ENCODE measurements around the gene CDC23. TPM values are rescaled to one million over a fixed set of nuclear protein-coding genes. Genes with fewer than 3 reads are reported as not detected.
A peak's percentile ranks its signal among the peaks of the same experiment; 100 is the strongest.

Gene CDC23
- total RNA-seq, 3 donors from 2014 or later, result 15.0 to 31.3 (median 22.0) TPM

DNA sequence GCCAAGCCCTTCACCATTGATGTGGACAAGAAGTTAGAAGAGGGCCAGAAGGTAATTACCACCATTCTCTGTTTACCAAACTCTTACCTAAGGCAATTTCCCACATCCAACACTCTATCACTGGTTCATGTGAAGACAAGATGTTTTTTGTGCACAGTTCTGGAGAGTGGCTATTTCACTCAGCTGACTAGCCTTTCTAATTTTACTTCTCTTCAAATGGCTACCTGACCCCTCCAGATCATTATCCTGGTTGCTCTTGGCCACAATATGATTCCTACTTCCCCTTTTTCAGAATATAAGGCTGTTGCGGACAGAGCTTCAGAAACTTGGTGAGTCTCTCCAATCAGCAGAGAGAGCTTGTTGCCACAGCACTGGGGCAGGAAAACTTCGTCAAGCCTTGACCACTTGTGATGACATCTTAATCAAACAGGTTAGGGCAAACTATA is 27.1 kb downstream of the CDC23 start:
- H3K4me1 ChIP-seq, result no peaks in the 10 kb centered on the region
- H3K27me3 ChIP-seq, result no peaks in the 10 kb centered on the region
- no peak for DNase-seq (ENCODE audit: low spot score in 2 of 2)
- TF ChIP-seq POLR2AphosphoS5 (IDR thresholded peaks at IDR 0.05), result no peak
- TF ChIP-seq, protein P1, sequence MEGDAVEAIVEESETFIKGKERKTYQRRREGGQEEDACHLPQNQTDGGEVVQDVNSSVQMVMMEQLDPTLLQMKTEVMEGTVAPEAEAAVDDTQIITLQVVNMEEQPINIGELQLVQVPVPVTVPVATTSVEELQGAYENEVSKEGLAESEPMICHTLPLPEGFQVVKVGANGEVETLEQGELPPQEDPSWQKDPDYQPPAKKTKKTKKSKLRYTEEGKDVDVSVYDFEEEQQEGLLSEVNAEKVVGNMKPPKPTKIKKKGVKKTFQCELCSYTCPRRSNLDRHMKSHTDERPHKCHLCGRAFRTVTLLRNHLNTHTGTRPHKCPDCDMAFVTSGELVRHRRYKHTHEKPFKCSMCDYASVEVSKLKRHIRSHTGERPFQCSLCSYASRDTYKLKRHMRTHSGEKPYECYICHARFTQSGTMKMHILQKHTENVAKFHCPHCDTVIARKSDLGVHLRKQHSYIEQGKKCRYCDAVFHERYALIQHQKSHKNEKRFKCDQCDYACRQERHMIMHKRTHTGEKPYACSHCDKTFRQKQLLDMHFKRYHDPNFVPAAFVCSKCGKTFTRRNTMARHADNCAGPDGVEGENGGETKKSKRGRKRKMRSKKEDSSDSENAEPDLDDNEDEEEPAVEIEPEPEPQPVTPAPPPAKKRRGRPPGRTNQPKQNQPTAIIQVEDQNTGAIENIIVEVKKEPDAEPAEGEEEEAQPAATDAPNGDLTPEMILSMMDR (IDR thresholded peaks at IDR 0.05), result no peak
- no peaks in the 10 kb centered on the region for H3K9me3 ChIP-seq
- H3K36me3 ChIP-seq, result peaks cover 9% of the 10 kb centered on the region
- no peak overlapping the region for H3K27ac ChIP-seq
- intact Hi-C loops (cut with DNase I; ENCODE audit: low total_unique reads), result no loop called here
- no peak overlapping the region for H3K4me3 ChIP-seq

- no peaks in the 10 kb centered on the region for H3K27me3 ChIP-seq
- no peaks in the 10 kb centered on the region for H3K36me3 ChIP-seq
- intact Hi-C loops (cut with DNase I; ENCODE audit: low total_unique reads), result no loop called here
- no peaks in the 10 kb centered on the region for H3K9me3 ChIP-seq
- peaks cover 0 to 6% of the 10 kb centered on the region in 2 donors for H3K4me1 ChIP-seq
- no peak for DNase-seq (ENCODE audit: low spot score in 2 of 2)
- H3K27ac ChIP-seq, result no peak overlapping the region
- no peak overlapping the region for H3K4me3 ChIP-seq
- TF ChIP-seq POLR2A (IDR thresholded peaks at IDR 0.05), result no peak
- no peak for TF ChIP-seq POLR2AphosphoS5 (IDR thresholded peaks at IDR 0.05)
- TF ChIP-seq, protein P1 (IDR thresholded peaks at IDR 0.05), result no peak
Observed at GRCh38 chr5:138182808-138183207, 30.3 kb downstream of the CDC23 start.

DNA sequence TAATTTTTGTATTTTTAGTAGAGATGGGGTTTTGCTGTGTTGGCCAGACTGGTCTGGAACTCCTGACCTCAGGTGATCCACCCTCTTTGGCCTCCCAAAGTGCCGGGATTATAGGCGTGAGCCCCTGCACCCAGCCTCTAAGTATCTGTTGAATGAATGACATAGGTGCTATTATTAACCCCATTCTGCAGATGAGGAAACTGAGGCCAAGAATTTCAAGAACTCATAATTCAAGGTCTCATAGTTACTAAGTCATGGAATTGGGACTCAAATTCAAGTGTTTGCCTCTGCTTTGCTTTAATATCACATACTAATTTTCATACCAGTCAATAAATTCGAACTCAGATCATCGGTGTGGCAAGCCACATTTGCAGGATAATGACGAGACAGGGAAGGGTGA is 32.3 kb downstream of the CDC23 start:
- intact Hi-C loops (cut with DNase I; ENCODE audit: low total_unique reads), result no loop called here
- Histone ChIP-seq H3K4me1 (peaks cover 0 to 12% of the 10 kb centered on the region in 2 donors), H3K36me3 (no peaks in the 10 kb centered on the region), H3K27me3 (no peaks in the 10 kb centered on the region), H3K27ac (no peak overlapping the region), H3K9me3 (no peaks in the 10 kb centered on the region), H3K4me3 (no peak overlapping the region)
- TF ChIP-seq POLR2A (IDR thresholded peaks at IDR 0.05) (no peak), POLR2AphosphoS5 (IDR thresholded peaks at IDR 0.05) (no peak)
- TF ChIP-seq, protein P1 (IDR thresholded peaks at IDR 0.05), result no peak
- DNase-seq (ENCODE audit: low spot score in 2 of 2), result no peak

DNA sequence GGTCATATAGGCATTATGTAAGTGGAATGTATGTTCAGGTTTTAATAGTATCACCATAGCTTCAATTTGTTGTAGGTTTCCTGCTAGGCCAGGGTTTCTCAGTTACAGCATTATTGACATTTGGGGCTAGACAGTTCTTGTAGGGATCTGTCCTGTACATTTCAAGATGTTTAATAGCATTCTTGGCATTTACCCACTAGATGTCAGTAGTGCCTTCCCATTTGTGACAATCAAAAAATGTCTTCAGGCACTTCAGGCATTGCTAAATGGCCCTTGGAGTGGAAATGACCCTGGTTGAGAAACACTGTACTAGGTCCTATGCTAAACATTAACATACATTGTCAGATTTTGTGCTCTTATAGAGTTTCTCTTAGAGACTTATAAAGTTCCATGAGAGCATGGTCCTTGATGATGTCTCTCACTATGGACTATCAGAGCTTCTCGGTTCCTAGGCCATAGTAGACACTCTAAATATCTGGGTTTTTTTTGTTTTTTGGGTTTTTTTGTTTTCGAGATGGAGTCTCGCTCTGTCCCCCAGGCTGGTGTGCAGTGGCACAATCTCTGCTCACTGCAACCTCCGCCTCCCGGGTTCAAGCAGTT is 32.8 kb downstream of the CDC23 start:
- TF ChIP-seq, protein P1 (IDR thresholded peaks at IDR 0.05), result no peak
- no peak for TF ChIP-seq POLR2AphosphoS5 (IDR thresholded peaks at IDR 0.05)
- TF ChIP-seq POLR2A (IDR thresholded peaks at IDR 0.05), result no peak
- no peak overlapping the region for H3K27ac ChIP-seq

DNA sequence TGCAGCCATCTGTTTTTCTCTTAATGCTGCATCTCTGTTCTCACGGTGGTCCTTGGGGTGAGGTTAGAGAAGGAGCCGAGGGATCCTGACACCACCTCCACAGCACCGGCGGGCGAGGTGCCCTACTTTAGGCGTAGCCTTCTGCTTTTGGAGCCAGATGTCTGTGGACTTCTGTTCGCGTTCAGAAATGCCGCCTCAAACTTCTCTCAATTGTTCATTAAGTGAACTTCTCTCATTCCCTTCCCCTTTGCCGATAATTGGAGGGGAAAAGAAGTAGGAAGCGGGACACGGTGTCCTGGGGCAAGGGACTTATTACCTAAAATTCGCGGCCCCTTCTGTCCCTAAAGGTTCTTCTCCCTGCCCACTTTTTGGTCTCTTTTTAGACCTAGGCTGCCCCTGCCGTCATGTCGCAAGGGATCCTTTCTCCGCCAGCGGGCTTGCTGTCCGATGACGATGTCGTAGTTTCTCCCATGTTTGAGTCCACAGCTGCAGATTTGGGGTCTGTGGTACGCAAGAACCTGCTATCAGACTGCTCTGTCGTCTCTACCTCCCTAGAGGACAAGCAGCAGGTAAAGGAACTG is 33.8 kb downstream of the CDC23 start:
- Histone ChIP-seq H3K27ac (no peak overlapping the region), H3K4me1 (peaks cover 0 to 12% of the 10 kb centered on the region in 2 donors), H3K36me3 (no peaks in the 10 kb centered on the region), H3K9me3 (no peaks in the 10 kb centered on the region), H3K4me3 (peak overlapping the region; percentile 70 to 81 (median 77)), H3K27me3 (no peaks in the 10 kb centered on the region)
- no peak for TF ChIP-seq POLR2AphosphoS5 (IDR thresholded peaks at IDR 0.05)
- TF ChIP-seq POLR2A (IDR thresholded peaks at IDR 0.05), result no peak
- TF ChIP-seq, protein P1 (IDR thresholded peaks at IDR 0.05), result no peak
- intact Hi-C loops (cut with DNase I; ENCODE audit: low total_unique reads), result no loop called here
- DNase-seq (ENCODE audit: low spot score in 2 of 2), result no peak

More for the DNA sequence above, 32.8 kb downstream of the CDC23 start:
- Histone ChIP-seq H3K36me3 (no peaks in the 10 kb centered on the region), H3K4me1 (peaks cover 0 to 12% of the 10 kb centered on the region in 2 donors), H3K4me3 (no peak overlapping the region), H3K27me3 (no peaks in the 10 kb centered on the region), H3K9me3 (no peaks in the 10 kb centered on the region)
- DNase-seq (ENCODE audit: low spot score in 2 of 2), result no peak
- intact Hi-C loops (cut with DNase I; ENCODE audit: low total_unique reads), result no loop called here

Measured in breast epithelium (tissue), 4 donors.